GM23248 (cell line): ENCODE results near the gene KASH5. TPM values are rescaled to one million over a fixed set of nuclear protein-coding genes. Genes with fewer than 3 reads are reported as not detected.

Experiments used
- DNase-seq: peaks from one replicate; pipeline ENCODE4 v3.0.0-alpha.2; 2015
- H2AFZ ChIP-seq: fragments of 200-600 bp; sonication (generic); 2 replicates; pipeline ENCODE4 v1.6.1; 2016; ENCODE audit warnings: antibody characterized with exemption
- H3F3A ChIP-seq: fragments of 200-600 bp; sonication (generic); 2 replicates; pipeline ENCODE4 v1.6.1; 2016; ENCODE audit warnings: mild to moderate bottlenecking, antibody characterized with exemption, mixed run types; ENCODE audit not compliant: insufficient read depth
- H3K27ac ChIP-seq: fragments of 200-600 bp; sonication (generic); 2 replicates; pipeline ENCODE4 v1.5.1; 2016; ENCODE audit warnings: mild to moderate bottlenecking
- H3K27me3 ChIP-seq: fragments of 200-600 bp; sonication (generic); replicated peaks from 2 replicates; pipeline ENCODE4 v1.6.1; 2016; ENCODE audit warnings: mild to moderate bottlenecking; ENCODE audit not compliant: insufficient read depth
- H3K36me3 ChIP-seq: fragments of 200-600 bp; sonication (generic); 2 replicates; pipeline ENCODE4 v1.6.1; 2016; ENCODE audit warnings: low read depth, mild to moderate bottlenecking
- H3K4me1 ChIP-seq: fragments of 200-600 bp; sonication (generic); 2 replicates; pipeline ENCODE4 v1.6.1; 2016; ENCODE audit warnings: mild to moderate bottlenecking; ENCODE audit not compliant: insufficient read depth
- H3K4me2 ChIP-seq: fragments of 200-600 bp; sonication (generic); one replicate; pipeline ENCODE4 v1.6.1; 2016; ENCODE audit warnings: mild to moderate bottlenecking; ENCODE audit not compliant: unreplicated experiment
- H3K4me3 ChIP-seq: fragments of 200-600 bp; sonication (generic); 2 replicates; pipeline ENCODE4 v1.5.1; 2016; ENCODE audit warnings: mild to moderate bottlenecking
- H3K79me2 ChIP-seq: fragments of 200-600 bp; sonication (generic); 2 replicates; pipeline ENCODE4 v1.6.1; 2016; ENCODE audit warnings: mild to moderate bottlenecking; ENCODE audit not compliant: insufficient read depth
- H3K9ac ChIP-seq: fragments of 200-600 bp; sonication (generic); 2 replicates; pipeline ENCODE4 v1.6.1; 2016; ENCODE audit warnings: mild to moderate bottlenecking
- H3K9me2 ChIP-seq: fragments of 200-600 bp; sonication (generic); 2 replicates; pipeline ENCODE4 v1.6.1; 2016; ENCODE audit warnings: mixed run types, mild to moderate bottlenecking, moderate library complexity; ENCODE audit not compliant: insufficient read depth
- H3K9me3 ChIP-seq: fragments of 200-600 bp; sonication (generic); one replicate; pipeline ENCODE4 v1.6.1; 2017; ENCODE audit warnings: low read depth
- H4K20me1 ChIP-seq: fragments of 200-600 bp; sonication (generic); 2 replicates; pipeline ENCODE4 v1.6.0; 2016; ENCODE audit not compliant: insufficient read depth
- EZH2 ChIP-seq: fragments of 200-600 bp; sonication (generic); IDR thresholded peaks from 2 replicates; pipeline ENCODE4 v1.6.1; 2018; ENCODE audit warnings: antibody characterized with exemption, mild to moderate bottlenecking; ENCODE audit not compliant: insufficient read depth, poor library complexity, severe bottlenecking
- EZH2phosphoT487 ChIP-seq: fragments of 200-600 bp; sonication (generic); IDR thresholded peaks from 2 replicates; pipeline ENCODE4 v1.6.1; 2018; ENCODE audit warnings: antibody characterized with exemption, moderate library complexity, mild to moderate bottlenecking, low read depth; ENCODE audit not compliant: insufficient read depth
- whole genome bisulfite sequencing, 2 experiments: methylation state at CpG; one replicate each; pipeline ENCODE4 v1.1.6; 2015 to 2017; ENCODE audit warnings: low lambda C conversion rate in 2 of 2, low coverage in 1 of 2; ENCODE audit errors: missing lambda C conversion rate in 2 of 2; 5-methylcytosine and 5-hydroxymethylcytosine counted together
- in situ Hi-C: fragments of 300-500 bp; cut with MboI; formaldehyde crosslinking; loops from 2 replicates; pipeline ENCODE4 v1.15.0; 2020
- polyA plus RNA-seq: library from polyadenylated mRNA; unstranded; fragments of >200 nt; fragmentation: Nextera tagmentation; extraction: Ambion mirVana; gene quantifications from 2 replicates; pipeline ENCODE4 v1.2.1, GENCODE V29; 2016
- total RNA-seq: library from RNA; depleted of rRNA; stranded (reverse); fragments of >200 nt; shearing (Covaris generic); gene quantifications from 2 replicates; pipeline ENCODE4 v1.2.3, GENCODE V29; 2014

Gene KASH5
- total and polyA plus RNA-seq, 2 experiments from 2014 or later, result not detected

DNA sequence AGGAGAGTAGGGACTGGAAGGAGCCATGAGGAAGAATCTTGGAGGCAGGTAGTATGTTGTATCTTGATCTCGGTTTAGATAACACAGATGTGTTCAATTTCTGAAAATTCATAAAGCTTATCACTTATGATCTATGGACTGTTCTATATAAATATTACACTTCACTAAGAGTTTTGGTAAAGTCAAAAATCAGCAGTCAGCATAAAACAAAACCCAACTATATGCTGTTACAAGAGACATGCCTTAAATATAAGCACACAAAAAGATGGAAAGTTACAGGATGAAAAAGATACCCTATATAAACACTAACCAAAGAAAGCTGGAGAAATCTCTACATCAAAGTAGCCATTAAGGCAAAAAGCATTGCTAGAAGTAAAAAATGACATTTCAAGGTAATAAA lies 4.5 kb upstream of the KASH5 start:
- no peaks in the 10 kb centered on the region; the same call in 1 of the 2 replicates for H3K27me3 ChIP-seq
- H3K9me3 ChIP-seq, result no peaks in the 10 kb centered on the region
- H4K20me1 ChIP-seq, result no peaks in the 10 kb centered on the region
- H3K4me2 ChIP-seq, result no peak overlapping the region
- 43 to 46% methylated on average over 1 of the region's 1 CpG for WGBS, 2 experiments
- H3K27ac ChIP-seq, result no peak overlapping the region
- no peaks in the 10 kb centered on the region for H3F3A ChIP-seq
- TF ChIP-seq EZH2 (no peak), EZH2phosphoT487 (no peak)
- H3K36me3 ChIP-seq, result no peaks in the 10 kb centered on the region
- H3K9me2 ChIP-seq, result no peaks in the 10 kb centered on the region
- in situ Hi-C loops, result no loop called here
- no peak overlapping the region for H3K9ac ChIP-seq
- H3K4me3 ChIP-seq, result no peak overlapping the region
- no peaks in the 10 kb centered on the region for H3K79me2 ChIP-seq
- no peak for DNase-seq
- no peak overlapping the region for H2AFZ ChIP-seq
- no peaks in the 10 kb centered on the region for H3K4me1 ChIP-seq

DNA sequence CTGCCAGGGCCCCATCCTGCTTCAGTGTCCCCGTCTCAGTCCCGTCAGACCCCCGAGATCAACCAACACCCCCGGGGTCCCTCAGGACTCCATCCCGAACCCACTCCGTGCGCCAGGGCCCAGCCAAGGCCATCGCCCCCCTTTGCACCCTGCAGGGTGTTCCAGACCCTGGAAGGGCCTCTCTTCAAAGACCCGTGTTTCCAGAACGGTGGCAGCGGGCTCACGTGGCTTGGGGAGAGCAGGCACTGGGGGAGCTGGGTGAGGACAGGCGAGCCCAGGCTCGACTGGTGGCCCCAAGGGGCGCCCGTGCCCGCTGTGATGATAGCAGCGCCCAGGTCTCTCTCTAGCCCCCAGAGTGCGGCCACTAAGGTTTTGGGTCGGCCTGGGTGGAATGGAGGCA lies 1.4 kb downstream of the KASH5 start:
- Histone ChIP-seq H3F3A (no peaks in the 10 kb centered on the region), H3K9ac (no peak overlapping the region), H3K36me3 (no peaks in the 10 kb centered on the region), H3K4me3 (no peak overlapping the region), H3K79me2 (no peaks in the 10 kb centered on the region), H3K27ac (no peak overlapping the region), H3K4me2 (no peak overlapping the region), H3K27me3 (peaks cover 8% of the 10 kb centered on the region), H3K9me2 (no peaks in the 10 kb centered on the region), H2AFZ (no peak overlapping the region), H3K9me3 (no peaks in the 10 kb centered on the region), H4K20me1 (no peaks in the 10 kb centered on the region), H3K4me1 (no peaks in the 10 kb centered on the region)
- no peak for TF ChIP-seq EZH2phosphoT487
- no peak for TF ChIP-seq EZH2
- in situ Hi-C loops, result no loop called here
- 74 to 77% methylated on average over 19 to 20 of the region's 20 CpGs for WGBS, 2 experiments
- no peak for DNase-seq

- Histone ChIP-seq H3K9me2 (no peaks in the 10 kb centered on the region), H3F3A (no peaks in the 10 kb centered on the region), H3K27me3 (peaks cover 8% of the 10 kb centered on the region), H3K36me3 (no peaks in the 10 kb centered on the region), H3K27ac (no peak overlapping the region), H3K9me3 (no peaks in the 10 kb centered on the region), H4K20me1 (no peaks in the 10 kb centered on the region), H3K4me2 (no peak overlapping the region), H3K4me3 (no peak overlapping the region), H2AFZ (no peak overlapping the region), H3K4me1 (no peaks in the 10 kb centered on the region), H3K79me2 (no peaks in the 10 kb centered on the region), H3K9ac (no peak overlapping the region)
- TF ChIP-seq EZH2phosphoT487 (no peak), EZH2 (no peak)
- WGBS, 2 experiments, result 42 to 45% methylated on average over 26 of the region's 26 CpGs
- no peak for DNase-seq
- in situ Hi-C loops, result no loop called here
Measured at GRCh38 chr19:49390131-49390928, 2.3 kb downstream of the KASH5 start.

- in situ Hi-C loops, result no loop called here
- Histone ChIP-seq H3K4me3 (no peak overlapping the region), H3K9ac (no peak overlapping the region), H3K27me3 (peaks cover 8% of the 10 kb centered on the region), H3K4me2 (no peak overlapping the region), H3F3A (no peaks in the 10 kb centered on the region), H3K4me1 (no peaks in the 10 kb centered on the region), H3K27ac (no peak overlapping the region), H2AFZ (no peak overlapping the region), H3K36me3 (no peaks in the 10 kb centered on the region), H4K20me1 (no peaks in the 10 kb centered on the region), H3K9me3 (no peaks in the 10 kb centered on the region), H3K9me2 (no peaks in the 10 kb centered on the region), H3K79me2 (no peaks in the 10 kb centered on the region)
- 16 to 18% methylated on average over 9 of the region's 9 CpGs for WGBS, 2 experiments
- no peak for TF ChIP-seq EZH2phosphoT487
- TF ChIP-seq EZH2, result no peak
- no peak for DNase-seq
Measured at GRCh38 chr19:49390929-49391359, 2.9 kb downstream of the KASH5 start.
